NCI-H2081 treated with DMSO at 0.1 percent for 48 hours (cell line): ENCODE results near the gene ZNF93.
A peak's percentile ranks its signal among the peaks of the same experiment; 100 is the strongest.
"Not testable (repeated sequence)": the region's sequence is repeated elsewhere in the genome, so short reads cannot be mapped to it uniquely, and the experiment has no call there.

Source experiments
- DNase-seq: peaks from one replicate; lab custom pipeline; 2025; lab: John Stamatoyannopoulos, UW

The ZNF93 gene

DNA sequence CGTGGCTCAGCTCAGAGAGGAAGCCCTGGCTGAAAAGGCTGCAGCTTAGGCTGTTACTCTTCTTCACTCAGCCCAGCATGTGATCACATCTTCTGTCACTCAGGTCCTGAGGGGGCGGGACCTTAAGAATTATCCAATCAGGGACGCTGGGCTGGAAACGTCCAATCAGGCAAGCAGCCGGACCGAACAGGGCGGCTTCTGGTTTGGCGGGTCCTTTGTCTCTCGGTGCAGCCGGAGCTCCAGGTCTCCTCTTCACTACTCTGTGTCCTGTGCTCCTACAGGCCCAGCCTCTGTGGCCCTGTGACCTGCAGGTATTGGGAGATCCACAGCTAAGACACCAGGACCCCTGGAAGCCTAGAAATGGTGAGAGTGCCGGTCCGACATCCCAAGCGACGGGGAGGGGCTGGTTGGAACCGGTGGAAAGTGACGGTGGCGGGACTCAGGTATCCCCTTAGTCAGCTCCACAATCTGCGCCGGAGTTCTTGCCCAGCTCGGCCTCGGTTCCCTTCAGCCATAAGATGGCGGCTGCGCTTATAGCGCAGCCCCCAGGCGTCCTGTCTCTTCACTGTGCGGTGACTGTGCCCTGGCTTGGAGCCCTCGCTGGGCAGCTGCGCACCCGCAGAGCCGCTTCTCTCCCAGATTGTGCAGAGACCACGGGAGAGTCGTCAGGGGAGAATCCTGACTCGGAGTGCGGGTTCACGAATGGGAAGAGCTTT lies at the start of gene ZNF93:
TSS of gene ZNF93 (plus strand) at position 218 of the 716 bp plus-strand sequence. CDS start at position 361, 143 bp downstream.
- DNase-seq, result peak; percentile 84

DNA sequence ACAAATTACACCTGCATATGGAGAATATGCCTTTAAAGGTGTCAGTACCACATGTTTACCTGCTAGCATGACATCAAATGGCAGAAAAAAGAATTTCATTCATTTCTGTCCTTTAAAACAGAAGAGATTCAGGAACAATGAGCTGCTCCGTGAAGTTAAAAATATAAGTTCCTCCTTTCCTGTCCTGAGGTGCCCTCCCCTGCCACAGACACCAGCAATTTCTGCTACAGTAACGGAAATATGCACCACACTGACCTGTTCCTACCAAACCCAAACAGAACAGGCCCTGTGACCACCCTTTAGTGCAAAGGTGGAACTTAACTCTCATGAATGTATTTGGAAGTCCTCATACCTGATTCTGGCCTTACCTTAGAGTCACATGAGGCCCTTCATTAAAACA lies 49.0 kb upstream of the ZNF93 start:
- not testable (repeated sequence) for DNase-seq

DNA sequence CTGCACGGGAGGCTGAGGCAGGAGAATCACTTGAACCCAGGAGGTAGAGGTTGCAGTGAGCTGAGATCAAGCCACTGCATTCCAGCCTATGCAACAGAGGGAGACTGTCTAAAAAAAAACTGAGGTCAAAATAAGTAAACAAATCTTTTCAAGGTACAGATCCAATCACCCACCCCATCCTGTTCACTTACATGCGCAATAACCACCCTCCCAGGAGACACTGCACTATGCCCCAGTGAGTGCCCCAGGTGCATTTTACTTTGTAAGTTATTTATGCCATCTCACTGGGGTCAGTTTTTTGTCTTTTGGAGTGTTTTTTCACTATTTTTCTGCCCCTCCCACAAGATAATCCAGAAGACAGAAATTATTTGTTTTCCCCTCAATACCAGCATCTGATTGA lies 42.0 kb upstream of the ZNF93 start:
- no peak for DNase-seq

DNA sequence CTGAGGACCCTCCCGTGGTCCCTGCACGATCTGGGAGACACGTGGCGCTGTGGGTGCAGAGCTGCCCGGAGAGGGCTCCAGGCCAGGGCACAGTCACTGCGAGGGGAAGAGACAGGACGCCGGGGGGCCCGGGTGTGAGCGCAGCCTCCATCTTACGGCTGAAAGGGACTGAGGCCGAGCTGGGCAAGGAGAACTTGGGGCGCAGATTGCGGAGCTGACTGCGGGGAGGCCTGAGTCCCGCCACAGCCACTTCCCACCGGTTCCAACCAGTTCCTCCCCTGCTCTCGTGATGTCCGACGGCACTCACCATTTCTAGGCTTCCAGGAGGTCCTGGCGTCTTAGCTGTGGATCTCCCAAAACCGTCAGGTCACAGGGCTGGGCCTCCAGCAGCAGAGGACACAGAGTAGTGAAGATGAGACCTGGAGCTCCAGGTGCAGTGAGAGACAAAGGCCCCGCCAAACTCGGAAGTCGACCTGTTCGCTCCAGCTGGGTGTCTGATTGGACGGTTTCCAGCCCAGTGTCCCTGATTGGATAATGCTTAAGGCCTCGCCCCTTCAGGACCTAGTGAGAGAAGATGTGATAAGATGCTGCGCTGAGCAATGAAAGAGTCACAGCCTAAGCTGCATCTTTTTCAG lies 39.9 kb upstream of the ZNF93 start:
- no peak for DNase-seq

DNA sequence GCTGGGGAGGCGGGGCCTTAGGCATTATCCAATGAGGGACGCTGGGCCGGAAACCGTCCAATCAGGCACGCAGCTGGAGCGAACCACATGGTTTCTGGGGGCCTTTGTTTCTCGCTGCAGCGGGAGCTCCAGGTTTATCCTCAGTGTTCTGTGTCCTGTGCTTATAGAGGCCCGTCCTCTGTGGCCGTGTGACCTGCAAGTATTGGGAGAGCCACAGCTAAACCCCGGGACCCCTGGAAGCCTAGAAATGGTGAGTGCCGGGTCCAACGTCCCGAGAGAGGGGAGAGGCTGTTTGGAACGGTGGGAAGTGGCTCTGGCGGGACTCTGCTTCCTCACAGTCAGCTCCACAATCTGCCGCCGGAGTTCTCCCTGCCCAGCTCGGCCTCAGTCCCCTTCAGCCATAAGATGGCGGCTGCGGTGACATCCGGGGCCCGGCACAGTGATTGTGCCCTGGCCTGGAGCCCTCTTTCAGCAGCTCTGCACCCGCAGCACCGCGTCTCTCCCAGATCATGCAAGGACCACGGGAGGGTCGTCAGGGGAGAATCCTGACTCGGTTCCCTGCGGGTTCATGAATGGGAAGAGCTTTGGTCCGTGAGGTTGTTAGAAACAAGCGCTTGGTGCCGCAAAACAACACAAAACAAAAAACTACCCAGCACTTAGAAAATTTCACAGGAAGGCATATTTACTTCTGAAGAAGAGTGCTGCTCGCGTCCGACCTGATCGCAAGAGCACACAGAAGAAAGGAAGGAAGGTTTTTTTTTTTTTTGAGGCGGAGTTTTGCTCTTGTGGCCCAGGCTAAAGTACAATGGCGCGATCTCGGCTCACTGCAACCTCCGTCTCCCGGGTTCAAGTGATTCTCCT lies 34.8 kb upstream of the ZNF93 start, which contains the start of gene ZNF253:
TSS of gene ZNF253 (plus strand) at position 133 of the 861 bp plus-strand sequence. CDS start at position 248, 115 bp downstream.
- peak; percentile 90 for DNase-seq

DNA sequence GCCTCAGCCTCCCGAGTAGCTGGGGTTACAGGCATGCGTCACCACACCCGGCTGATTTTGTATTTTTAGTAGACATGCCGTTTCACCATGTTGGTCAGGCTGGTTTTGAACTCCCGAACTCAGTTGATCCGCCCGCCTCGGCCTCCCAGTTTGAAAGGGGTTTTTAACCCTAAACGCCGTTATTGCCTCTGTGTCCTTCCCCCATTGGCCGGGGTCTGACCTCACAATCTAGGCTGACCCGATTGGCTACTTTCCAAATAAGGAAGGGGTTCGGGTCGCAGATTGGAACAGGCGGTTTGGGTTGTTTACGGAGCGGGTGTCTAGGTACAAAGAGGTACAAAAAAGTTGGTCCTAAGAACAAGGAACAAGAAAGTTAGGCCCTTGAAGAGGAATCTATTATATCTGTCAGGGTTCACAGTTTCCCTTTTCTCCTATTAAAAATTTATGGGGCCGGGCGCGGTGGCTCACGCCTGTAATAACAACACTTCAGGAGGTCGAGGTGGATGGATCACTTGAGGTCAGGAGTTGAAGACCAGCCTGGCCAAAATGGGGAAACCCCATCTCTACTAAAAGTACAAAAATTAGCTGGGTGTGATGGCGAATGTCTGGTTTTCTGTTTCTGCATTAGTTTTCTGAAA lies 34.0 kb upstream of the ZNF93 start:
- no peak for DNase-seq

DNA sequence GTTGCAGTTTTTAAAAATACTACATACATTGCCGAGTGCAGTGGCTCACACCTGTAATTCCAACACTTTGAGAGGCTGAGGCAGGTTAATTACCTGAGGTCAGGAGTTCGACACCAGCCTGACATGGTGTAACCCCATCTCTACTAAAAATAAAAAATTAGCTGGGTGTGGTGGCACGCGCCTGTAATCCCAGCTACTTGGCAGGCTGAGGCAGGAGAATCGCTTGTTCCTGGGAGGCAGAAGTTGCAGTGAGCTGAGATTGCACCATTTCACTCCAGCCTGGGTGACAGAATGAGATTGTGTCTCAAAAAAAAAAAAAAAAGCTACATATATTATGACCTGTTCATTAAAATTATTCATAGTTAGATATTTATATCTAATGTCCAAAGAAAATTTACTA lies 30.7 kb upstream of the ZNF93 start:
- DNase-seq, result not testable (repeated sequence)

DNA sequence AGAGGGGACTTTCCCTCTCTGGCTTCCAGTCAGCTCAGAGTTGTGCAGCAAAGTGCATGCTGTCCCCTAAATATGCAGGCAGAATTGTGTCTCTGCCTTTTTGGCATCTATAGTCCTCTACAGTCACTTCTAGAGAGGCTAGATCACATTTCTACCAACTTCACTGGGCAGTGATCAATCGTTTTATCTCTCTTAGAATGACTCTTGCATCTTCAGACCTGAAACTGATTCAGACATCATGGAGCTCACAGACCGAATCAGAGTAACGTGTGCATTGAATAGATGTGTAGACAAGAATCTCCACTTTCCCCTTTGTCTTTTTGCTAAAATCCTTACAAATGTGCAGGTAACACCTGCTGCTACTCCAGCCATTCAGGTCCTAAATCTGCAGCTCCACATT lies 28.8 kb upstream of the ZNF93 start:
- DNase-seq, result no peak

DNA sequence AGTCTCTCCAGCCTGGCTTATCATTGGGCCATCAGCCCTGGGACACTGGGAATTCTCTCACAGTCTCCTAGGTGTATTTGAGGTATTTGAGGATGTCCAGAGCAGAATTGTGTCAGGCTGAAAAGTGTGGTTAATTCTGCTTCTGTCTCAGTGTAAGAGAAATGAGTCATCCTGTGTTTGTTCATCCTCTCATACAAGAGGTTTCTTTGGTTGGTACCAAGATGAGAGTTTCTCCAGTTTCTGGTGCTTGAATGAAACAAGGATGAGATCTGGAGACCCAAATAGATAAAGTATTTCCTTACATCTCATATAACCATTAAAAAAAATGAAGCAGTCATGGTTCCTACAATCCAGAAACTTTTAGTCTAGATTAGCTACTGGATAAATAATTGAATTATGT lies 27.4 kb upstream of the ZNF93 start:
- DNase-seq, result no peak

DNA sequence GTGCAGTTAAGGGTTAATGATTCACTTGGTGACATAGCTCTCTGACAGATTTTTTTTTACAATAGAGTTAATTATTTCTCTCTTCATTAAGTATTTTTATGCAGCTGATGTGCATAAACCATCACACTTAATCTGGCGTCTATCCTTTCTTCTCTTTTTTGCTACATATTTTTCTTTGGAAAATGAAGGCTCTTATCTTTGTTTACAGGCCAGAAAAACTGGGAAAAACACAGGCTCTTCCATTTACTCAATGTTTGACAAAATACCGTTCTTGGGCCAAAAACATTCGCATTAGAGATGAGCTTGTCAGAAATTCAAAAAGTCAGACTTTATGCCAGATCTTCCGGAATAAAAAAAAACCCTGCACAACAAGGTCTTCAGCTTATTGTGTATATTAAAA lies 23.0 kb upstream of the ZNF93 start:
- DNase-seq, result no peak

DNA sequence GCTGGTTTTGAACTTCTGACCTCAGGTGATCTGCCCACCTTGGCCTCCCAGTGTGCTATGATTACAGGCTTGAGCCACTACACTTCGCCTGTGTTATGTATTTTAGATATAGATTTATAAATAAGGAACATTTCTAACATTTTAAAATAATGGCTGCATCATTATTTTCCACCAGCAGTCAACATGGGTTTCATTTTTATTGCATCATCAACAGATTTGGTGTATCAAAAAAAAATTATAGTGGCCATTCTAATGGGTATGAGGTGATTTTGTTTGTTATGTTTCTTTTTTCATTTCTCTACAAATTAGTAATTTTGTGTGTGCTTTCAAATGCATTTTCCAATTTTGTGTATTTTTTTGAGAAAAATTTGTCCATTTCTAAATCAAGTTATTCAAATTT lies 16.2 kb upstream of the ZNF93 start:
- DNase-seq, result no peak

DNA sequence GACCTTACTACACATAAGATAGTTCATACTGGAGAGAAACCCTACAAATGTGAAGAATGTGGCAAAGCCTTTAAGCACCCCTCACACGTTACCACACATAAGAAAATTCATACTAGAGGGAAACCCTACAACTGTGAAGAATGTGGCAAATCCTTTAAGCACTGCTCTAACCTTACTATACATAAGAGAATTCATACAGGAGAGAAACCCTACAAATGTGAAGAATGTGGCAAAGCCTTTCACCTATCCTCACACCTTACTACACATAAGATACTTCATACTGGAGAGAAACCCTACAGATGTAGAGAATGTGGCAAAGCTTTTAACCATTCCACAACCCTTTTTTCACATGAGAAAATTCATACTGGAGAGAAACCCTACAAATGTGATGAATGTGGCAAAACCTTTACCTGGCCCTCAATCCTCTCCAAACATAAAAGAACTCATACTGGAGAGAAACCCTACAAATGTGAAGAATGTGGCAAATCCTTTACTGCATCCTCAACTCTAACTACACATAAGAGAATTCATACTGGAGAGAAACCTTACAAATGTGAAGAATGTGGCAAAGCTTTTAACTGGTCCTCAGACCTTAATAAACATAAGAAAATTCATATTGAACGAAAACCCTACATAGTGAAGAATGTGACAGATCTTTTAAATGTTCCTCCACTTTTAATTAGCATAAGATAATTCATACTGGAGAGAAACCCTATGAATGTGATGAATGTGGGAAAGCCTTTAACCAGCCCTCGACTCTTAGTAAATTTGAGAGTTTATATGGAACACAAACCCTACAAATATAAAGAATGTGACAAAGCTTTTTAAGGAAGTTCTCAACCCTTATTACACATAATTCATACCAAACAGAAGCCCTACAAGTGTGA lies 8.4 kb upstream of the ZNF93 start:
- not testable (repeated sequence) for DNase-seq

DNA sequence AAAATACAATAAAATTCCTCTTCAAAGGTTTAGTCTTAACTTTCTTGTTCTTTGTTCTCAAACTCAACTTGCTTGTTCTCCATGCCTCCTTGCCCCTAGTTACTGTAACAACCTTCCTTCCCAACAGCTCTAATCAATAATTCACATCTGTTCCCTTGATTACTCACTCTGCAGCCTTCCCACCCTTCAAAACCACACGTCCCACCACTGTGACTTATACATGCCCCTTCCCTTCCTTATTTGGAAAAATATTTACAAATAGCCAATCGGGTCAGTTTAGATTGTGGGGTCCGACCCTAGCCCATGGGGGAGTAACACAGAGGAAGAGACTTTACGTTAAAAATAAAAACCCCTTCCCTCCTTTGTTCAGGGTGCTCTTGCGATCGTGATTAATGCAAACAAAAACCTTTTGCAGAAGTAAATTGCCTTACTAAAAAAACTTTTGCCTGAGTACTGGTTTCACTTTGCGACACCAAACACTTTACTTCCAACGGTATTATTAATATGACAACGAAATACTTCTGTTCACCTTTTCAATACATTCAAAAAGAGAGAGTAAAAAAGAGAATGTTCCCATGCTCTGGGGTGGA lies 512 bp upstream of the ZNF93 start:
- no peak for DNase-seq

DNA sequence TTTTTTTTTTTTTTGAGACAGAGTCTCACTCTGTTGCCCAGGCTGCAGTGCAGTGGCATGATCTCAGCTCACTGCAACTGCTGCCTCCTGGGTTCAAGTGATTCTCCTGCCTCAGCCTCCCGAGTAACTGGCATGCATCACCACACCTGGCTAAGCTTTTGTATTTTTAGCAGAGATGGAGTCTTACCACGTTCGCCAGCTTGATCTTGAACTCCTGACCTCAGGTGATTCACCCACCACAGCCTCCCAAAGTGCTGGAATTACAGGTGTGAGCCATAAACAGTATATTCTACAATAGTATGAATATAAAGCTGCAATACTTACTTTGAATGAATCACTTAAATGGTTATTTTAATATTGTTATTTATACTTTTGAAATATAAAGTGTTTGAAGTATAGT lies 6.8 kb downstream of the ZNF93 start:
- not testable (repeated sequence) for DNase-seq

DNA sequence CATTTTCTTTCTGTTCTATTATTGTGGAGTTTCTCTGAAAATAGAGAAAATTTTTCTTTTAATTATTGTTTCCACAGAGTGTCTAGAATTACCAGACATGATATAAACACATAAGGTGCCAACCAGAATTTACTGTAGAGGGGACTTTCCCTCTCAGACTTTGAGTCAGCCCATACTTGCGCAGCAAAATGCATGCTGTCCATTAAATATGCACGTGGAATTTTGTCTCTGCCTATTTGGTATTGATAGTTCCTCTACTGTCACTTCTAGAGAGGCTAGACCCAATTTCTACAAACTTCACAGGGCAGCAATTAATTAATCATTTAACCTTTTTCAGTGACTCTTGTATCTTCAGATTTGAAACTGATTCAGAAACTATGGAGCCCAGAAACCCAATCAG lies 8.9 kb downstream of the ZNF93 start:
- no peak for DNase-seq

DNA sequence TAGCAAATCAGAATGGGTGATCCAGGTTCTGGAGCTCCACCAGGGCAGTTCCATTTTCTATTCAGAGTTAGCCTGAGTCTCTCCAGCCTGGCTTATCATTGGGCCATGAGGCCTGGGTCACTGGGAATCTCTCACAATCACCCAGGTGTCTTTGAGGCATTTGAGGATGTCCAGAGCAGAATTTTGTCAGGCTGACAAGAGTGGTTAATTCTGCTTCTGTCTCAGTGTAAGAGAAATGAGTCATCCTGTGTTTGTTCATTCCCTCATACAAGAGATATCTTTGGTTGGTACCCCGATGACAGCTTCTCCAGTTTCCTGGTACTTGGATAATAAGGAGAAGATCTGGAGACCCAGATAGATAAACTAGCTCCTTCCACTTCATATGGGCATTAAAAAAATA lies 10.4 kb downstream of the ZNF93 start:
- no peak for DNase-seq

DNA sequence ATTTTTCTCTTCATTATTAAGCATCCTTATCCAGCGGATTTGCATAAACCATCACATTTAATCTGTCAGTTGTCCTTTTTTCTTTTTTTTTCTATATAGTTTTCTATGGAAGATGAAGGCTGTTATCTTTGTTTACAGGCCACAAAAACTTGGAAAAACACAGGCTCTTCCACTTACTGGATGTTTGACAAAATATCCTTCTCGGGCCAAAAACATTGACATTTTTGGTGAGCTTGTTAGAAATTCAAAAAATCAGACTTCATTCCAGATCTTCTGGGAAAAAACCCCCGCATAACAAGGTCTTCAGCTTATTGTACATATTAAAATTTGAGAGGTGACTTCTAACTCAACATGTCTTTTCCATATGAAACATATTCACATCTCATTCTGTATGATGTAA lies 13.8 kb downstream of the ZNF93 start:
- DNase-seq, result no peak

DNA sequence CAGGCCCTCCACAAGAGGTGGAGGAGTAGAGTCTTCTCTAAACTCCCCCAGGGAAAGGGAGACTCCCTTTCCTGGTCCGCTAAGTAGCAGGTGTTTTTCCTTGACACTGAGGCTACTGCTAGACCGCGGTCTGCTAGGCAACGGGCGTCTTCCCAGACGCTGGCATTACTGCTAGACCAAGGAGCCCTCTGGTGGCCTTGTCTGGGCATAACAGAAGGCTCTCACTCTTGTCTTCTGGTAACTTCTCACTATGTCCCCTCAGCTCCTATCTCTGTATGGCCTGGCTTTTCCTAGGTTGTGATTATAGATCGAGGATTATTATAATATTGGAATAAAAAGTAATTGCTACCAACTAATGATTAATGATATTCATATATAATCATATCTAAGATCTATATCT lies 29.7 kb downstream of the ZNF93 start:
- not testable (repeated sequence) for DNase-seq

DNA sequence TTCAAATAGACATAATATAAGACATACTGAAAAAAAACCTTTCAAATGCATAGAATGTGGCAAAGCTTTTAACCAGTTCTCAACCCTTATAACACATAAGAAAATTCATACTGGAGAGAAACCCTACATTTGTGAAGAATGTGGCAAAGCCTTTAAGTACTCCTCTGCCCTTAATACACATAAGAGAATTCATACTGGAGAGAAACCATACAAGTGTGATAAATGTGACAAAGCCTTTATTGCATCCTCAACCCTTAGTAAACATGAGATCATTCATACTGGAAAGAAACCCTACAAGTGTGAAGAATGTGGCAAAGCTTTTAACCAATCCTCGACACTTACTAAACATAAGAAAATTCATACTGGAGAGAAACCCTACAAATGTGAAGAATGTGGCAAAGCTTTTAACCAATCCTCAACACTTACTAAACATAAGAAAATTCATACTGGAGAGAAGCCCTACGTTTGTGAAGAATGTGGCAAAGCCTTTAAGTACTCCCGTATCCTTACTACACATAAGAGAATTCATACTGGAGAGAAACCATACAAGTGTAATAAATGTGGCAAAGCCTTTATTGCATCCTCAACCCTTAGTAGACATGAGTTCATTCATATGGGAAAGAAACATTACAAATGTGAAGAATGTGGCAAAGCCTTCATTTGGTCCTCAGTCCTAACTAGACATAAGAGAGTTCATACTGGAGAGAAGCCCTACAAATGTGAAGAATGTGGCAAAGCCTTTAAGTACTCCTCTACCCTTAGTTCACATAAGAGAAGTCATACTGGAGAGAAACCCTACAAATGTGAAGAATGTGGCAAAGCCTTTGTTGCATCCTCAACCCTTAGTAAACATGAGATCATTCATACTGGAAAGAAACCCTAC lies 32.9 kb downstream of the ZNF93 start:
- DNase-seq, result not testable (repeated sequence)

DNA sequence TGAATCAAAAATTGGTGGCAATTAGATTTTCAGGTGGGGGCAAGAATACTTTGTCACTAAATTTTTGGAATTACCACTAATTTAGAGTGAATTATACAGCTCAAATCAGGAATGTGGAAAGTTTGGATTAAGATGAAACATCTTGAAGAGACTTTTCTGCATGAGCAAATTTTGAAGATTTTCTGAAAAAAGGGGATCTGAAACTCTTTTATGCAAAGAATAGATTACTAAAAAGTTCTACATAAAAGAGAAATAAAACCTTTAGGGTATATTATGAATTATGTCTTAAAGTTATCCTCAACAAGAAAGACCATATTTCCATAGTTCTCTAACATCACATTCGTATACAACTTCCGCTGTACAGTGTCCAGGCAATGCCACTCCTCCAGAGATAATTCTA lies 36.7 kb downstream of the ZNF93 start:
- DNase-seq, result no peak
